Stimulated activated CD4-positive, alpha-beta T cell treated with anti-CD3 and anti-CD28 coated beads, Interleukin-2, amount 100 ng/mL, for 4 hours (primary cell): Measurements from ENCODE around the gene LHX6.
A peak's percentile ranks its signal among the peaks of the same experiment; 100 is the strongest.

Source experiments
- DNase-seq: peaks from one replicate; pipeline ENCODE4 v3.0.0-alpha.2; 2020; ENCODE audit warnings: low read depth

The LHX6 gene

DNA sequence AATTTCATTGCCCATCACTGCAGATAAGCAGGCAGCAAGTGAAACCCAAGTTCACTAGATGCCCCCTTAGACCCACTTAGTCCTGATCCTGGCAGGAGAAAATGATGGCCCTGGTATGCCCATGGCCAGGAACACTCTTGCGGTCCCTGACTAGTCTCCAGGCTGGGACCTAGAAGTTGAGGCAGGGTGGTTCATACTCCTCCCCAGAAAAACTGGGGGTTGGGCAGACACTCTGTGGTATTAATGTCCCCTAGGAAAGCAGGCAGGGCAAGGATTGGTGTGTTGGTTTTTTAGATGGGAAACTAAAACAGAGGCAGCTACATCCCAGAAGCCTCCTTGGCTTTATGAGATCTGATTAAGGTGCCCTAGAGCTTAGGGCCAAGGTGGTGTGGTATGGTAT lies 13.1 kb downstream of the LHX6 start:
- no peak for DNase-seq

- DNase-seq = no peak
Measured at GRCh38 chr9:122214507-122214906, 14.2 kb downstream of the LHX6 start.

DNA sequence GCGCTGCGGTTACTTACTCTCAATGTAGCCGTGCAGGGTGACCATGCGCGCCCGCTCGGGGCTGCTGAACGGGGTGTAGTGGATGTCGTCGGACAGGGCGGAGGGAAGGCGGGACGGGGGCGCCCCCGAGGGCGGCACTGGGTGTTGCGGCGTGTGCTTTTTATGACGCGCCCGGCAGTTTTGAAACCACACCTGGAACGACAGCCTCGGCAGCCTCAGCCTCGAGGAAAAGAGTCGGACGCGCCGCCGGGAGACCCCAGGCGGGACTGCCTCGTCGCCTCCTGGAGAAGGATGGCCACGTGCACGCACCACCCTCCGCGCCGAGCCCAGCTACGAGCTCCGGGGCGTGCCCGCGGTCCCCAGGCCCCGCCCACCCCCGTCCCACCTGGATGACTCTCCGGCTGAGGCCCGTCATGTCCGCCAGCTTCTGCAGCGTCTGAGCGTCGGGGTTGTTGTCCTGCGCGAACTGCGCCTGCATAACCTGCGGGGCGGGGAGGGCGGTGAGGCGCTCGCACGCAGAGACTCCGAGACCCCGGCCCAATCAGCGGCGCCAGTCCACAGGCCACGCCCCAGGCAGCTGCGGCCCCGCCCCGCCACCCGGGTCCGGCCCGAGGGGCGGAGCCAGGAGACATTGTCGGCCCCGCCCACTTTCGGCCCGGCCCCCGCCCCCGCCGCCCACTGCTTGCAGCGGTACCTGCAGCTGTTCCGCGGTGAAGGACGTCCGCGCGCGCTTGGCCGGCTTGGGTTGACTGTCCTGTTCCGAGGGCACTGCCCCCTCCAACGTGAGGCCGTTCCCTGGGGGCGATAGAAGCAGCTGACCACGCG lies 15.0 kb downstream of the LHX6 start:
- peak; percentile 25 for DNase-seq

- DNase-seq = no peak
Measured at GRCh38 chr9:122213102-122213588, 15.6 kb downstream of the LHX6 start.

DNA sequence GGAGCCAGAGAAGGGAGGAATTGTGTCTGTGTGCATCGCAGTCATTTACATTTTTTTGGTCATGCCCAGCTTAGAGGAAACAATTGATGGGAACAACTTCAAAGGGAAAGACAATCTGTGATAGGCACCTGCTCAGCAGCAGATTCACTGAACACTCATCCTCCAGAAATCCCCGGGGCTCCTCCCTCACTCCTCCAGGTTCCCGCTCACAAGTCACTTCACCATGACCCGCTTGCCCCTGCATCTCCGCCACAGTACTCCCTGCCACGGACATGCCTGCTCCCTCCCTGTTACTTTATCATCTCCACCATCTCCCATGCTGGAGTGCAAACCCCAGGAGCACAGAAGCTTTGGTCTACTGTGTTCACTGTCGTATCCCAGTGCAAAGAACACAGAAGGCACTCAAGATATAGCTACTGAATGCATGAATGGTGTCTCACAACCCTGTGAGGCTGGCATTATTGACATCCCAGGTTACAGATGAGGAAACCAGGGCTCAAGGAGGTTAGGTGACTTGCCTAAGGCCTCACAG lies 16.2 kb downstream of the LHX6 start:
- DNase-seq = no peak

DNA sequence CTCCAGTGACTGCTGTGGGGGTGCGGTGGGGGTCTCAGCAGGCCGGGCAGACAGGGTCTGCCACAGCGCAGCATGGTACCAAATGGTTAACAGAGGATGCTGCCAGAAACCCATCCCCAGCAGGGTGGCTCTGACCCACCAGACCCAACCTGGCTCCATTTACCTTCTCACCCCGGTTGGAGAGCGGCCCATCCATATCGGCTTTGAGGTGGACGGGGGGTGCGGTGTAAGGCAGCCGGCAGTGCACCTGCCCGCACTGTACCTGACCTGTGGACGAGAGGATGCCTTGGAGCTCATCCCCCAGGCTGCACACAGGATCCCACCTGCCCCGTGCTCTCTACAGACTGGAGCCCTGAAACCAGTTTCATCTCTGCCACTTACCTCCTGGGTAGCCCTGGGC lies 19.3 kb downstream of the LHX6 start:
- no peak for DNase-seq

GRCh38 chr9:122207096-122207495 lies 21.7 kb downstream of the LHX6 start:
- DNase-seq = no peak

DNA sequence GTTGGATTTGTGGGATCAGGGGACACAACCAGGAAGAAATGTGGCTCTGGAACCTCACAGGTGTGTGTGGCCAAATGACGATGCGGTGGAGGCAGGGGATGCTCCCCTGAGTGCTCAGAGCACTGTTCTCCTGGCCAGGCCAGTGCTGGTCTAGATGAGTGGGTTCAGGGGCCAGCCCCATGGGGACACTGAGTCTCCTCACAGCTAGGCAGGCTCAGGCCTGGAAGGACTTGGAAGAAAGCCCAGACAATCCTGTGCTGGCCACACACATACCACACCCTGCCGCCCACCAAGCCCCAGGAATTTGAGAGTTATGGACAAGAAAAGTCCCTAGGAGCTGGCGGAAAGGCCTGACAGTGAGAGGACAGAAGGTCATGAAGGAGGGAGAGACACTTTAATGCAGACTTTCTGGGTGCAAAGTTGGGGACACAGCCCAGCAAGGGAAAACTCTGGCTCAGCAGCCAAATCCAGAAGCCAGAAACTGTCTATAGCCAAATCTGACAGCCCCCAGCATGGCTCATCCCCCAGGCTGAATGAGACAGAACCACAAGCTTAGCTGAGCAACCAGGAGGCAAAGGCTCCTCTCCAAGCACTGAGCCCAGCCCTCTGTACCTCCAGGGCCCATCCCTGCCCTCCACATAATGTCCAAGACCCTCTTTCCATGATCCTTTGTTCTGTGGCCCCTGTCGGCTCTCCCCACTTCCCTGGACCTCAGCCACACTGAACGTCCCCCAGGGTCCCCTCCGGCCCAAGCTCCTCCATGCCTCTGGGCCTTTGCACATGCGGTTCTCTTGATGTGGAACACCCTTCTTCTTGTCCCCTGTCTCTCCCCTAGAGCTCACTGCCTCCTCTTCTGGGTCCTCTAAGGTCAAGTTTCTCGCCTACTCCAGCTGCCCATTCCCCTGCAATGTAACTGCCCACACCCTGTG lies 22.4 kb downstream of the LHX6 start:
- no peak for DNase-seq

GRCh38 chr9:122205176-122205575 lies 23.6 kb downstream of the LHX6 start:
- DNase-seq = no peak

- DNase-seq = no peak
Measured at GRCh38 chr9:122204491-122204890, 24.3 kb downstream of the LHX6 start.

DNA sequence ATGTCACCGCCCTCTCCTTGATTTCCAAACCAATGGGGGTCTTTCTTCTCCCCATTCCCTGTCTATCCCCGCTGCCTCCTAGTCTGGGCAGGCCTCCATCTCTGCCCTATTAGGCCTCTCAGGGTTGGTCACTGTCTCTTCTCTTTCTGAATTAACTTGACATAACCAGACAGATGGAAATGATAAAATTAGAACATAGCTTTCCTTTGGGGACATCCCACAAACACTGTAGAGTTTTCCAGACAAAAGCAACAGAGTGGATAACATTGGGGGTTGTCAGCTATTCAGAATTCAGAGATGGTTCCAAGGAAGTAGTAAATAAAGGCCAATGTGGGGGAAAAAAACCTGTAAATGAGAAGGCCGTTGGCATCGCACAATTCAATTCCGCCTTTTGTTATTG lies 24.7 kb downstream of the LHX6 start:
- DNase-seq = no peak

- DNase-seq = no peak
Measured at GRCh38 chr9:122202111-122202510, 26.6 kb downstream of the LHX6 start.

DNA sequence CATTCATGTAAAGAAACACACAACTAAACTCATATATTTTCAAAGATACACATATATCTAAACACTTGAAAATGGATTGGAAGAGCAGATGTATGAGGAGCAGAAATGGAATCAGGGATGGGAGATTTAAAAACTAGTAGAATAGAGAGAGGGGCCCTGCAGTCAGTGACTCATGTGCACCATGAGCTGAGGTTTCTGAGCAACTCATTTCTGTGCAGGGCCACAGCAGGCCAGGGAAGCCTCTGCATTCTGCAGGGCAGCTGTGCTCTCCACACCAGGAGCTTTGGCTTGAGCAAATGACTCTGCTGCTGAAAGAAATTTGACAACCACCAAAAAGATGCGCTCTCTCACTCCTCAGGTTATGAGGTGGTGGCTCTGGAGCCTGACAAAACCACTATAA lies 27.1 kb downstream of the LHX6 start:
- DNase-seq = no peak

GRCh38 chr9:122200960-122201595 lies 27.7 kb downstream of the LHX6 start:
- no peak for DNase-seq

- DNase-seq = no peak
Measured at GRCh38 chr9:122197882-122198281, 30.9 kb downstream of the LHX6 start.

GRCh38 chr9:122197426-122197825 lies 31.3 kb downstream of the LHX6 start:
- DNase-seq = no peak

DNA sequence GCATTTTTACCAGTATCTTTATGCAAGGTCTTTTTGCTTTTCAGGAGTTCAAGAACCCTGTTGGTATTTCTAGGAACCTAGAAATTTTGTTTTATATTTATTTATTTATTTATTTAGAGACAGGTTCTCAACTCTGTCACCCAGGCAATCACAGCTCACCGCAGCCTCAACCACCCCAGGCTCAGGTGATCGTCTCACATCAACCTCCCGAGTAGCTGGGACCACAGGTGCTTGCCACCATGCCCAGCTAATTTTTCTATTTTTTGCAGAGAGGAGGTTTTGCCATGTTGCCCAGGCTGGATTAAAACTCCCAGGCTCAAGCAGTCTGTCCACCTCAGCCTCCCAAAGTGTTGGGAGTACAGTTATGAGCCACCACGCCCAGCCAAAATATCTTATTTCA lies 32.9 kb downstream of the LHX6 start:
- no peak for DNase-seq

GRCh38 chr9:122193651-122194050 lies 35.1 kb downstream of the LHX6 start:
- no peak for DNase-seq

- no peak for DNase-seq
Measured at GRCh38 chr9:122192914-122193525, 35.7 kb downstream of the LHX6 start.

- no peak for DNase-seq
Measured at GRCh38 chr9:122192261-122192875, 36.4 kb downstream of the LHX6 start.

DNA sequence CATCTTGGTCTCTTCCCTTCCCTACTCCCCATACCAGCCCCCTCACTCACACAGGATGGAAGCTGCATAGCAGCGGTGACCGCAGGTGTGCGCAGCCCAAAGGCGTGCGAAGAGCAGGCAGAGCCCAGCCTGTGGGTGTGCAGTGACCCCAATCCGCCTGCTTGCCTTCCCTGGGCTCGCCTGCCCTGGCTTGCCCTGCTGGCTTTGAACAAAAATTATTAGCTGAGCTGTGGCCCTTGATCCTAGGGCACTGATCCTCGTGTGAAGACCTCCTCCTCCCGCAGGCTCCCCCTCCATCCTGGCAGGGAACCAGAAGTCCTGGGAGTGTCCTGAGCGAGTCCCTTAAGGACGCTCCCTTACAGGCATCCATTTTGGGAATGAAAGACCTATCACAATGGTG lies 37.2 kb downstream of the LHX6 start:
- no peak for DNase-seq
